Measurements from ENCODE around the gene MTERF4.

MTERF4 gene

GRCh38 chr2:241051578-241052487 lies 50.3 kb downstream of the MTERF4 start:
- no peak for DNase-seq (ENCODE audit: low read depth in 2 of 2, low spot score in 1 of 2)

DNA sequence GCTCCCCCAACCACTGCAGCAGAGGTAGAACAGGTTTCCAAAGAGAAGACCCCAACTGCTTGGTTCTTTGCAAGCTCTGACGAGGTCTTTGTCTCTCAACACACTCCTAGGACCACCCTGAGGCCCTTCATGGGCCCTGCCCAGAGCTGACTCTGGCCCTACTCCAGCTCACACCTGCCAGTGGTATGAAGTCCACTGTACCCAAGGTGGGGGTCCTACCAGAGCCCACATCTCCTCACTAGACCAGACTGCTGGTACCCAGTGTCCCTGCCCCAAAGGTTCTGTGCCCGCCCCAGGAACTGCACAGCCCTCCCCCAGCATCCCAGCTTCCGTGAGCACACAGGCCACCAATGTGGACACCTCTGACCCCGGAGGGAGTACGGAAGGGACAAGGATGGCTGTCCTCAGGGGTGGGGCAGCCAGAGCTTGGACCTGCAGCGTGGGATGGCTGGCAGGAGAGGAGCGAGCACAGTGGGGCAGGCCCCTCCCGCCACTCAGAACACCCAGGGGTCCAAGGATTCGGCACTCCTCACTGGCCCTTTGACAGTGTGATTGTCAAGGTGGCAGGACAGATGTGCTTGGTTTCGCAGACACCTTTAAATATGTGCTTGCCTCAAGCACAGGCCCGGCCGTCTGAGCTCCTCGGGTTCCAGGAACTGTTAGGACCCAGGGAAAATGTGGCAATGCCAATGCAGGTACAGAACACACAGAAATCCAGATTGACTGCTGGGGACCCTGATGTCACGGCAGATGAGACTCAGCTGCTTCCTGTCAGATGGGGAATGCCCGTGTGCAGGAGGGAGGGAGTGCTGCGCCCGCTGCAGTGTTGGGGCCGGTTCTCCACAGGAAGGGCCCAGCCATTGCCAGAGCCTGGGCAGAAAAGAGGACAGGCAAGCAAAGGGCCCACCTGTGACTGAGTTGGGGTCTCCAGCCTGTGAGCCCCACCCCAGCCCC lies 51.2 kb downstream of the MTERF4 start:
- DNase-seq (ENCODE audit: low read depth in 2 of 2, low spot score in 1 of 2): no peak

- DNase-seq (ENCODE audit: low read depth in 2 of 2, low spot score in 1 of 2): no peak
These were observed 52.1 kb downstream of the MTERF4 start for GRCh38 chr2:241049739-241050623.

DNA sequence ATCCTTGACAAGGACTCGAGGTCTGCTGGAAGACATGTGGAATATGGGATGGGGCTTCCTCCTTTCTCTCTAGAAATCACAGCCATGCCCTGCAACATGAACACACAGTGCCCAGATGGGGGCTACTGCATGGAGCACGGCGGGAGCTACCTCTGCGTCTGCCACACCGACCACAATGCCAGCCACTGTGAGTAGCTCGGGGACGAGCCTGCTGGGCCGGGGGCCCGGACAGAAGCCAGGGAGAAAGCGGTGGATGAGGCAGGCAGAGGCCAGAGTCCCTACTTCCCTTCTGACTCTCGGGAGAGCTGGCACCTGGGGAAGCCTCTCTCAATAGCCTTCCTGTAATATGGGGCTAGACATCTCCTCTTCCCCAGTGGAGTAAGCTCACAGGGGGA lies 53.1 kb downstream of the MTERF4 start:
- DNase-seq (ENCODE audit: low read depth in 2 of 2, low spot score in 1 of 2): no peak

DNA sequence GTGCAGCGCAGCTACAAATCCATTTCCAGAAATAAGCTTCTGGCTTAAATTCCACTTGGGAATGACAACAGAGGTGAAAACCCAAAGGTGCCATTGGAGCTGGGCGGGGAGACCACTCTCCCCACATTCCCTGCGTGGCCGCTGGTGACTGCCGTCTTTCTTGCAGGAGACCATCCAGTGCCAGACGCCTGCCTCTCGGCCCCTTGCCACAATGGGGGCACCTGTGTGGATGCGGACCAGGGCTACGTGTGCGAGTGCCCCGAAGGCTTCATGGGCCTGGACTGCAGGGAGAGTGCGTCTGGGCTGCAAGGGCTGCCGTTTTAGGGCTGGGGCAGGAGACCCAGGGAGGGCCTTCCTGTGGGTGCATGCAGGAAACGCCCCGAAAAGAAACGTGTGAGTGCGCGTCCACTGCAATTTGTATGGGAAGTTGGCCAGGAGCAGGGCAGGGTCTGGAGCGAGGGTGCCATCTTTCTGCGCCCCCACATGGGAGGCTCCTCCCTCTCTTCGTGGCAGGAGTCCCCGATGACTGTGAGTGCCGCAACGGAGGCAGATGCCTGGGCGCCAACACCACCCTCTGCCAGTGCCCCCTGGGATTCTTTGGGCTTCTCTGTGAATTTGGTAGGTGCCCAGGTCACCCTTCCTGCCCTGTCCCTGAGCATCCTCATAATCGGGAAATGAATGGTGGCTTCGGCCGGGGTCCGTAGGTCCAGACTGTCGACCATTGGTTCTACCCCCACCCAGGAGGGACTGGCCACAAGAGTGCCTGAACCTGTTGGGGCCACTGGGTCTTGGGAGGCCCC lies 53.7 kb downstream of the MTERF4 start:
- no peak for DNase-seq (ENCODE audit: low read depth in 2 of 2, low spot score in 1 of 2)

DNA sequence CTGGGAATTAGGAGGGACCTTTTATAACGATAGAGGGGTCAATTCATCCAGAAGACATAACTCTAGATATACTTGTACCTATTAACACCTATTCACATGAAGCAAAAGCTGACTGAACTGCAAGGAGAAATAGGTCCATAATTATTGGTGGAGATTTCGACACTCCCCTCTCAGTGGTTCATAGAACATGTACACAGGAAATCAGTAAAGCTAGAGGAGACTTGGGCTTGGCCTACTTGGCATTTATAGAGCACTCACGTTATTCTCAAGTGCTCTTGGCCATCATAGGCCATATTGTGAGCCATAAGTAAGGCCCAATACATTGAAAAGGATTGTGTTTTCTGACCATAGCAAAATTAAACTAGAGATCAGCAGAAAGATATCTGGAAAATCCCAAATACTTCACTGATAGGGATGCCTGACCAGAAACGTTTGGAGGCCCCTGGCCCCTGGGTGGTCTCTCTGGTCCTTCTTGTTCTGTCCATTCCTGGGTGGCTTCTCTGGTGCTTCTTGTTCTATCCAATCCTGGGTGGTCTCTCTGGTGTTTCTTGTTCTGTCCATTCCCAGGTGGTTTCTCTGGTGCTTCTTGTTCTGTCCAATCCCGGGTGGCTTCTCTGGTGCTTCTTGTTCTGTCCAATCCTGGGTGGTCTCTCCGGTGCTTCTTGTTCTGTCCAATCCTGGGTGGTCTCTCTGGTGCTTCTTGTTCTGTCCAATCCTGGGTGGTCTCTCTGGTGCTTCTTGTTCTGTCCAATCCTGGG lies 54.7 kb downstream of the MTERF4 start:
- no peak for DNase-seq (ENCODE audit: low read depth in 2 of 2, low spot score in 1 of 2)

All from stimulated activated CD8-positive, alpha-beta memory T cell treated with anti-CD3 and anti-CD28 coated beads, Interleukin-4, amount 100 ng/mL, for 4 hours (primary cell).